22Rv1 (cell line): ENCODE results near the gene ST3GAL2.
A peak's percentile ranks its signal among the peaks of the same experiment; 100 is the strongest.

Experiments used
- H3K27ac ChIP-seq: fragments of 450-650 bp; 2 replicates; pipeline ENCODE4 v1.5.1; 2017
- ZFX ChIP-seq: fragments of 450-650 bp; IDR thresholded peaks from 2 replicates; pipeline ENCODE4 v1.6.1; 2017; ENCODE audit warnings: antibody characterized with exemption, borderline replicate concordance
- TF ChIP-seq, protein P1 (sequence below): fragments of 450-650 bp; IDR thresholded peaks from 2 replicates; pipeline ENCODE4 v1.5.1; 2017; ENCODE audit warnings: mild to moderate bottlenecking

ST3GAL2 gene

DNA sequence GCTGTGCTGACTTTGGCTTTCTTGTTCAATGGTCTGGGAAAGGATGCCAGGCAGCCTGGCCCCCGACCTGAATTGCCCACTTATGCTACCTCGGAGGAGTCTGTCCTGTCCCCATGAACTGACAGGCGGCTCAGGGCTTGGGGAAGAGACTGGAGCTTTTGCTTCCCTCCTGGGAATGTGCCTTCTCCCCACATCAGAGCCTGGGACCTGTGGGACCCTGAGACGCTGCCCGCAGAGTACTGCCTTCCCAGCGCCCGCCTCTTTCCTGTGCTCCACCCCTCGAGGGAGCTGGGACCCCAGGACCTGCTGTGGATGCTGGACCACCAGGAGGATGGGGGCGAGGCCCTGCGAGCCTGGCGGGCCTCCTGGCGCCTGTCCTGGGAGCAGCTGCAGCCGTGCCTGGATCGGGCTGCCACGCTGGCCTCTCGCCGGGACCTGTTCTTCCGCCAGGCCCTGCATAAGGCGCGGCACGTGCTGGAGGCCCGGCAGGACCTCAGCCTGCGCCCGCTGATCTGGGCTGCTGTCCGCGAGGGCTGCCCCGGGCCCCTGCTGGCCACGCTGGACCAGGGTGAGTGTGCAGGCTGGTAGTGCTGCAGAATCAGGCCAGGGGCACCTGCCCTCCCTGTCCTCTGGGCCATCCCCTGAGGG is 34.0 kb upstream of the ST3GAL2 start:
- H3K27ac ChIP-seq, result no peak overlapping the region
- TF ChIP-seq, protein P1, sequence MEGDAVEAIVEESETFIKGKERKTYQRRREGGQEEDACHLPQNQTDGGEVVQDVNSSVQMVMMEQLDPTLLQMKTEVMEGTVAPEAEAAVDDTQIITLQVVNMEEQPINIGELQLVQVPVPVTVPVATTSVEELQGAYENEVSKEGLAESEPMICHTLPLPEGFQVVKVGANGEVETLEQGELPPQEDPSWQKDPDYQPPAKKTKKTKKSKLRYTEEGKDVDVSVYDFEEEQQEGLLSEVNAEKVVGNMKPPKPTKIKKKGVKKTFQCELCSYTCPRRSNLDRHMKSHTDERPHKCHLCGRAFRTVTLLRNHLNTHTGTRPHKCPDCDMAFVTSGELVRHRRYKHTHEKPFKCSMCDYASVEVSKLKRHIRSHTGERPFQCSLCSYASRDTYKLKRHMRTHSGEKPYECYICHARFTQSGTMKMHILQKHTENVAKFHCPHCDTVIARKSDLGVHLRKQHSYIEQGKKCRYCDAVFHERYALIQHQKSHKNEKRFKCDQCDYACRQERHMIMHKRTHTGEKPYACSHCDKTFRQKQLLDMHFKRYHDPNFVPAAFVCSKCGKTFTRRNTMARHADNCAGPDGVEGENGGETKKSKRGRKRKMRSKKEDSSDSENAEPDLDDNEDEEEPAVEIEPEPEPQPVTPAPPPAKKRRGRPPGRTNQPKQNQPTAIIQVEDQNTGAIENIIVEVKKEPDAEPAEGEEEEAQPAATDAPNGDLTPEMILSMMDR, result no peak
- no peak for TF ChIP-seq ZFX

DNA sequence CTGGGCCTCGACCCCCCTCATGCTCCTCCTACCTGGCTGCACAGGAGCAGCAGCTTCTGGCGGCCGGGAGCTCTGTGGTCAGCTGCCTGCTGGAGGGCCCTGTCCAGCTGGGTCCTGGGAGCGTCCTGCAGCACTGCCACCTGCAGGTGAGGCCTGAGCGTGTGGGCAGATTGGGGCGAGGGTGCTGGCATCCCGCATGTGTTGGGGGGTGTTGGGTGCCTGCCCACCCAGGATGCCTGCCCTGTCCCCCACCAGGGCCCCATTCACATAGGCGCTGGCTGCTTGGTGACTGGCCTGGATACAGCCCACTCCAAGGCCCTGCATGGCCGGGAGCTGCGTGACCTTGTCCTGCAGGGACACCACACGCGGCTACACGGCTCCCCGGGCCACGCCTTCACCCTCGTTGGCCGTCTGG is 32.0 kb upstream of the ST3GAL2 start:
- no peak for TF ChIP-seq ZFX
- TF ChIP-seq, protein P1, result peak; percentile 28; the same call in 1 of the 2 replicates
- H3K27ac ChIP-seq, result no peak overlapping the region

DNA sequence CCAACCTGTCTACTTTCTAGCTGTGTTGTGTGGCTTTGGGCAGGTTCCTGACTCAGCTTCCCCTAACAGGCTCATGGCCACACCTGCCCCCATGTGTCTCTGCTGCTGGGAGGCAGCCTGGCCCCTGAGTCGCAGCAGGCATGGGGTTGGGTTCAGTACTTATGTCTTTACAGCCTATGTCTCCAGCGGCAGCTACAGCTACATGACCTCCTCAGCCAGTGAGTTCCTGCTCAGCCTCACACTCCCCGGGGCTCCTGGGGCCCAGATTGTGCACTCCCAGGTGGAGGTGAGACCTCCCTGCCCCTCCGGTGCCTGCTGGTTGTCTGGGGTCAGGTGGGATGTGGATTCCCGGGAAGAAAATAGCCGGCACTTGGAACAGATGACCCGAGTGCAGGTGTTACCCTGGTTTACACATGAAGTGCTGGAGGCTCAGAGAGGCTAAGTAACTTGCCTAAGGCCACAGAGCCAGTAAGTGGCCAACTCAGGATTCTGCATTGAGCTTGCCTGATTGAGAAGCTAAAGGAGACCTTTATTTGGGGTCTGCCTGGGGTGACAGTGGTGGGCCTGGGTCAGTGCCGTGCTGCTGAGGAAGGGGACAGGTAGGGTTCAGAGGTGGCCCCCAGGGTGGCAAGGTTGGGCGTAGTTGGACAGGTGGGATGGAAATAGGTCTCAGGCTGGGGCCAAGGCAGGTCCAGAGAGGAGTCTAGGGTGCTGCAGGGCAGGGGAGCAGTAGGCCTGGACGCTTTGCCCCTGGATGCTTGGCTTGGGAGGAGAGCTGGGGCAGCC is 31.4 kb upstream of the ST3GAL2 start:
- H3K27ac ChIP-seq, result no peak overlapping the region

DNA sequence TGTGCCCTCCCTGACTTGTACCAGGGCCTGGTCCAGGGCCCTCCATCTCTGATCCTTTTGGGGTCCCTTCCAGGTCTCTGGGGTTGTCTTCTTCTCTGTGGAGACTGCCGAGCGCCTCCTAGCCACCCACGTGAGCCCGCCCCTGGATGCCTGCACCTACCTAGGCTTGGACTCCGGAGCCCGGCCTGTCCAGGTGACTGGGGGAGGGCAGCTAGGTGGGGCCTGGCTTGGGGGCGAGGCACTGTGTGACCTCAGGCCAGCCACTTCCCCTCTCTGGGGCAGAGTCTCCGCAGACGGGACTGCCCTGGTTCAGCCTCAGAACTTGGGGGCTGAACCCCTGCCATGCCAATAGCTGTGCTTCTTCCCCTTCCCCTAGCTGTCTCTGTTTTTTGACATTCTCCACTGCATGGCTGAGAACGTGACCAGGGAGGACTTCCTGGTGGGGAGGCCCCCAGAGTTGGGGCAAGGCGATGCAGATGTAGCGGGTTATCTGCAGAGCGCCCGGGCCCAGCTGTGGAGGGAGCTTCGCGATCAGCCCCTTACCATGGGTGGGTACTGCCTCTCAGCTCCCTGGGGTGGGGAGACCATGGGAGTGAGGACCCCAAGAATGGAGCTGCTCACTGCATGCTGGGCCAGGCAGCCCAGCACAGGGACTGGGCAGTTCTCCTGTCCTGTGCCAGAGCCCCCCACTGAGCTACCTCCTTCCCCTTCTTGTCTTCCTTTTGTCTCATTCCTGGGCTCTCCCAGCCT is 30.1 kb upstream of the ST3GAL2 start:
- TF ChIP-seq, protein P1, result no peak
- no peak for TF ChIP-seq ZFX
- H3K27ac ChIP-seq, result no peak overlapping the region

More for the DNA sequence above, 31.4 kb upstream of the ST3GAL2 start:
- no peak for TF ChIP-seq ZFX
- TF ChIP-seq, protein P1, result no peak

DNA sequence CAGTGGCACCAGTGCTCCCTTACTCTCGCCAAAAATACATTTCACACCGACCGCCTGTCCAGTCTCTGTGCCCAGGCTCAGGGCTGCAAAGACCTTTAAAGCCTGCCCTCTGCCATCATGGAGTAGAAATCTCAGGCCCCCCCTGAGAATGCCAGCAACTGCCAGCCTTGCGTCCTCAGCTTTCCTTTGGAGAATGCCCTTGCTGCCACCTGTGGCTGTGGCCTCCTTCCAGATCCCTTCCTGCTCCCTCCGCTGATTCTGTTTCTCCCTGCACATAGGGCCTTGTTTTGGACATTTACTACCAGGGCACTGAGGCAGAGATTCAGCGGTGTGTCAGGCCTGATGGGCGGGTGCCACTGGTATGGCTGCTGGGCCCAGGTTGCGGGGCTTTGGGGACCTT is 28.7 kb upstream of the ST3GAL2 start:
- TF ChIP-seq, protein P1, result no peak
- no peak for TF ChIP-seq ZFX
- no peak overlapping the region for H3K27ac ChIP-seq

DNA sequence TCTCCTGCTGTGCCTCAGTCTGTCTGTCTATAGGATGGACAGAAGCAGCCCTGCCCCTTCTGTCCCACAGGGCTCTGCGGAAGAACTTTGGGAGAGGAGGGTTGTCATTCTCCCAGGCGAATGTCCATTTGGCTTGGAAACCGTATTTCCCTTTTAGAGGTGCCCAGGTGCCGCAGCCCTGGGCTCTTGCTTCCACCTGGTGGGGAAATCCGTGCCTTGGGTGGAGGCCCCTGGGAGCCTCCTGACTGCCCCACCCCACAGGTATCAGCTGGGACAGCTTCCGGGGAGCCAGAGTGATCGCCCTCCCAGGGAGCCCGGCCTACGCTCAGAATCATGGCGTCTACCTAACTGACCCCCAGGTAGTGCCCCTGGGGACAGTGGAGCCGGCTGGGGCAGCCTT is 28.2 kb upstream of the ST3GAL2 start:
- H3K27ac ChIP-seq, result no peak overlapping the region

More for the DNA sequence above, 28.2 kb upstream of the ST3GAL2 start:
- TF ChIP-seq ZFX, result no peak
- TF ChIP-seq, protein P1, result no peak
